H1 (cell line): Measurements from ENCODE around the gene ZBED4. TPM values are rescaled to one million over a fixed set of nuclear protein-coding genes. Genes with fewer than 3 reads are reported as not detected.

Experiments
- CTBP2 ChIP-seq: IDR thresholded peaks from 2 replicates; pipeline ENCODE4 v1.7.0; 2011; ENCODE audit warnings: borderline replicate concordance, mild to moderate bottlenecking, moderate library complexity, mixed read lengths, low read length; ENCODE audit not compliant: insufficient read depth, insufficient read length
- HDAC2 ChIP-seq, 2 experiments: fragments of 300-600 bp in 1 of 2; sonication (generic) in 1 of 2; IDR thresholded peaks; 2 replicates each; pipeline ENCODE4 v1.6.1; 2011 to 2012; ENCODE audit warnings: low read depth in 2 of 2, low read length in 2 of 2, mild to moderate bottlenecking in 2 of 2, moderate library complexity in 2 of 2, borderline replicate concordance in 1 of 2, inconsistent platforms in 1 of 2
- MAFK ChIP-seq: IDR thresholded peaks from 2 replicates; pipeline ENCODE4 v1.6.1; 2012; ENCODE audit warnings: low read depth, mild to moderate bottlenecking, improper control_type of control experiment, low read length
- PHF8 ChIP-seq: fragments of 200-600 bp; sonication (generic); conservative IDR thresholded peaks from 2 replicates; pipeline ENCODE4 v1.7.1; 2012; ENCODE audit warnings: low read depth, mild to moderate bottlenecking, inconsistent platforms, low read length, moderate library complexity
- POLR2AphosphoS5 ChIP-seq: IDR thresholded peaks from 2 replicates; pipeline ENCODE4 v1.6.1; 2011; ENCODE audit warnings: low read depth, low read length
- polyA plus RNA-seq, 7 experiments: library from polyadenylated mRNA; depleted of rRNA in 3 of 7; stranded (reverse) in 5 of 7; unstranded in 2 of 7; fragments of >200 nt in 5 of 7; fragments of 200-250 nt in 2 of 7; gene quantifications; 1 replicate in 5 of 7; 2 replicates in 1 of 7; 4 replicates in 1 of 7; pipeline versions ENCODE4 v1.2.1 to v1.2.3, GENCODE V29; 2011 to 2013; ENCODE audit warnings: missing spikeins in 2 of 7, mixed read lengths in 2 of 7
- total RNA-seq: library from RNA; stranded (reverse); fragmentation: NEBNext Ultra II Directional; extraction: Animal tissue kit (Norgen Biotek cat#: 25700); gene quantifications from 2 replicates; pipeline ENCODE4 v1.2.1, GENCODE V29; 2021

ZBED4 gene
- total and polyA plus RNA-seq, 2 of the 8 experiments (the other 6 are each of a cell fraction or from before 2014, with no cell fraction given) = 11.0 to 28.3 TPM

DNA sequence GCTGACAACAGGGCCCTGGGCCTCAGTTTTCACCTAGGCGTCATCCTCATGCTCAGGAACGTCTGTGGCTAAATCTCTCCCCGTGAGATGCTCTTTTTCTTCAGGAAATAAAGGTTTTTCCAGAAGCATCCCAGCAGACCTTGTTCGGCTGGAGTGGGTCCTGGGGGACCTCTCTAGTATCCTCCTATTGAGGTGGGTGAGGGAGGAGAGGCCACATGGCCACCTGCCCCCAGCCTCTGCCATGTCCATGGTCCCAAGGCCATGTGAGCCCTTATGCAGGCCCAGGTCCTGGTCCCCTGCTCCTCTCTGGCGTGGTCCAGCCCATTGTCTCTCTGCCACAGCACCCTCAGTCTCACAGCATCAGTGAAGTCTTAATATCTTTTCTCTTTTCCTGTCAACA, 42.6 kb downstream of the ZBED4 start (continued):
- no peak for TF ChIP-seq CTBP2
- no peak for TF ChIP-seq POLR2AphosphoS5
- TF ChIP-seq MAFK = no peak
- no peak for TF ChIP-seq HDAC2 (IDR thresholded peaks at IDR 0.05; ENCODE audit: borderline replicate concordance in 1 of 2, low read depth in 2 of 2, low read length in 2 of 2)
- no peak for TF ChIP-seq PHF8
